PC-9 (cell line): ENCODE results near the gene RNF182. TPM values are rescaled to one million over a fixed set of nuclear protein-coding genes. Genes with fewer than 3 reads are reported as not detected.

Experiments
- BruUV-seq: library from RNA; stranded (reverse); fragments of 400-500 nt; replicated peaks from 2 replicates; lab custom pipeline; 2021; lab: Mats Ljungman, UMichigan
- CTCF ChIA-PET: fragments of 300-600 bp; sonication (Branson Sonifier 250); formaldehyde crosslinking; loops from one replicate; lab custom pipeline; 2022; ENCODE audit warnings: antibody characterized with exemption; lab: Charles Lee
- POLR2A ChIA-PET: fragments of 300-600 bp; sonication (Branson Sonifier 250); formaldehyde crosslinking; loops from one replicate; lab custom pipeline; 2022; ENCODE audit warnings: antibody characterized with exemption; ENCODE audit not compliant: unreplicated experiment; lab: Charles Lee
- DNase-seq, 2 experiments: peaks; one replicate each; pipeline versions ENCODE4 v3.0.0 to v3.0.0-alpha.2; 2015 to 2022; ENCODE audit warnings: mixed read lengths in 1 of 2
- H2AFZ ChIP-seq: fragments of 200-600 bp; sonication (generic); 2 replicates; pipeline ENCODE4 v1.8.1; 2017; ENCODE audit warnings: antibody characterized with exemption
- H3F3A ChIP-seq: fragments of 200-600 bp; sonication (generic); 2 replicates; pipeline ENCODE4 v1.8.1; 2017; ENCODE audit warnings: antibody characterized with exemption, mild to moderate bottlenecking, low read depth; ENCODE audit not compliant: insufficient read depth
- H3K27ac ChIP-seq: fragments of 200-600 bp; sonication (generic); 2 replicates; pipeline ENCODE4 v1.6.1; 2016; ENCODE audit warnings: mixed run types
- H3K27me3 ChIP-seq: fragments of 200-600 bp; sonication (generic); 2 replicates; pipeline ENCODE4 v1.6.1; 2016; ENCODE audit warnings: low read depth, mixed run types; ENCODE audit not compliant: insufficient read depth
- H3K36me3 ChIP-seq: fragments of 200-600 bp; sonication (generic); 2 replicates; pipeline ENCODE4 v1.6.1; 2016; ENCODE audit warnings: low read depth, mixed run types
- H3K4me1 ChIP-seq: fragments of 200-600 bp; sonication (generic); replicated peaks from 2 replicates; pipeline ENCODE4 v1.6.1; 2016; ENCODE audit warnings: mixed run types; ENCODE audit not compliant: insufficient read depth
- H3K4me2 ChIP-seq: fragments of 200-600 bp; sonication (generic); 2 replicates; pipeline ENCODE4 v1.6.1; 2017; ENCODE audit warnings: mixed run types
- H3K4me3 ChIP-seq: fragments of 200-600 bp; sonication (generic); 2 replicates; pipeline ENCODE4 v1.6.1; 2016; ENCODE audit warnings: mixed run types
- H3K79me2 ChIP-seq: fragments of 200-600 bp; sonication (generic); 2 replicates; pipeline ENCODE4 v1.6.1; 2017; ENCODE audit warnings: low read depth, mixed run types
- H3K9me2 ChIP-seq: fragments of 200-600 bp; sonication (generic); 2 replicates; pipeline ENCODE4 v1.8.1; 2017; ENCODE audit warnings: mild to moderate bottlenecking; ENCODE audit not compliant: insufficient read depth
- H3K9me3 ChIP-seq: fragments of 200-600 bp; sonication (generic); 2 replicates; pipeline ENCODE4 v1.8.1; 2016; ENCODE audit warnings: low read depth; ENCODE audit not compliant: insufficient read depth
- H4K20me1 ChIP-seq: fragments of 200-600 bp; sonication (generic); 2 replicates; pipeline ENCODE4 v1.8.1; 2017; ENCODE audit not compliant: insufficient read depth
- CTCF ChIP-seq: fragments of 200-600 bp; sonication (generic); conservative IDR thresholded peaks from 2 replicates; pipeline ENCODE4 v1.6.1; 2017; ENCODE audit warnings: mixed run types, antibody characterized with exemption, mild to moderate bottlenecking, moderate library complexity
- EZH2 ChIP-seq: fragments of 200-600 bp; sonication (generic); IDR thresholded peaks from 2 replicates; pipeline ENCODE4 v1.8.0; 2017; ENCODE audit warnings: antibody characterized with exemption, low read depth
- intact Hi-C: fragments of 100-400 bp; cut with micrococcal nuclease; formaldehyde crosslinking; loops from one replicate; pipeline ENCODE4 v1.10.0; 2022; ENCODE audit not compliant: unreplicated experiment
- total RNA-seq: library from RNA; stranded (reverse); gene quantifications from 2 replicates; pipeline ENCODE4 v1.2.3, GENCODE V29; 2021

Gene RNF182
- total RNA-seq, 1 experiment from 2014 or later: 0.13 TPM

- intact Hi-C loops: no loop called here
These were observed 6.0 kb upstream of the RNF182 start for GRCh38 chr6:13918686-13919250.

GRCh38 chr6:13919861-13920260, 4.9 kb upstream of the RNF182 start:
- TF ChIP-seq EZH2: no peak
- no peak for TF ChIP-seq CTCF
- Histone ChIP-seq H3K27ac (no peak overlapping the region), H3K4me2 (no peak overlapping the region), H3K27me3 (no peaks in the 10 kb centered on the region), H3K4me3 (no peak overlapping the region), H3K4me1 (no peaks in the 10 kb centered on the region), H3K36me3 (no peaks in the 10 kb centered on the region), H4K20me1 (no peaks in the 10 kb centered on the region), H3K79me2 (no peaks in the 10 kb centered on the region), H3K9me3 (no peaks in the 10 kb centered on the region), H3F3A (no peaks in the 10 kb centered on the region), H3K9me2 (no peaks in the 10 kb centered on the region), H2AFZ (no peak overlapping the region)
- BruUV-seq: no TSS peak
- intact Hi-C loops: no loop called here
- POLR2A ChIA-PET: no interaction called here
- no peak for DNase-seq
- CTCF ChIA-PET: no interaction called here

More at GRCh38 chr6:13918686-13919250, 6.0 kb upstream of the RNF182 start:
- H3F3A ChIP-seq: no peaks in the 10 kb centered on the region
- no peak overlapping the region for H2AFZ ChIP-seq
- CTCF ChIA-PET: interaction anchor here (1.0 kb wide), 1 partner anchor 149 kb away, joined by 4 read pairs; no protein-coding TSS in a partner anchor
- DNase-seq: no peak
- no peaks in the 10 kb centered on the region for H3K36me3 ChIP-seq
- no peak overlapping the region for H3K27ac ChIP-seq
- no peaks in the 10 kb centered on the region for H4K20me1 ChIP-seq
- no TSS peak for BruUV-seq
- H3K4me1 ChIP-seq: peaks cover 6% of the 10 kb centered on the region; the same call in 1 of the 2 replicates
- H3K9me2 ChIP-seq: no peaks in the 10 kb centered on the region
- no peaks in the 10 kb centered on the region for H3K9me3 ChIP-seq
- H3K4me2 ChIP-seq: no peak overlapping the region
- H3K27me3 ChIP-seq: no peaks in the 10 kb centered on the region
- POLR2A ChIA-PET: interaction anchor here (0.5 kb wide), 1 partner anchor 265 kb away, joined by 6 read pairs; no protein-coding TSS in a partner anchor
- TF ChIP-seq CTCF: no peak
- no peak for TF ChIP-seq EZH2
- no peak overlapping the region for H3K4me3 ChIP-seq
- H3K79me2 ChIP-seq: no peaks in the 10 kb centered on the region

GRCh38 chr6:13920552-13920951, 4.2 kb upstream of the RNF182 start:
- H3K27ac ChIP-seq: no peak overlapping the region
- H3K36me3 ChIP-seq: no peaks in the 10 kb centered on the region
- DNase-seq: no peak
- H3K4me3 ChIP-seq: no peak overlapping the region
- intact Hi-C loops: no loop called here
- no TSS peak for BruUV-seq
- H3K4me1 ChIP-seq: no peaks in the 10 kb centered on the region
- ChIA-PET POLR2A (no interaction called here), CTCF (no interaction called here)
- H3K9me2 ChIP-seq: no peaks in the 10 kb centered on the region
- H3K79me2 ChIP-seq: no peaks in the 10 kb centered on the region
- no peaks in the 10 kb centered on the region for H4K20me1 ChIP-seq
- H3K9me3 ChIP-seq: no peaks in the 10 kb centered on the region
- no peaks in the 10 kb centered on the region for H3K27me3 ChIP-seq
- H2AFZ ChIP-seq: no peak overlapping the region
- H3K4me2 ChIP-seq: no peak overlapping the region
- TF ChIP-seq CTCF: no peak
- no peak for TF ChIP-seq EZH2
- no peaks in the 10 kb centered on the region for H3F3A ChIP-seq
